Measurements from ENCODE around the gene TIMP2.
"Not testable (repeated sequence)": the region's sequence is repeated elsewhere in the genome, so short reads cannot be mapped to it uniquely, and the experiment has no call there.

The TIMP2 gene

DNA sequence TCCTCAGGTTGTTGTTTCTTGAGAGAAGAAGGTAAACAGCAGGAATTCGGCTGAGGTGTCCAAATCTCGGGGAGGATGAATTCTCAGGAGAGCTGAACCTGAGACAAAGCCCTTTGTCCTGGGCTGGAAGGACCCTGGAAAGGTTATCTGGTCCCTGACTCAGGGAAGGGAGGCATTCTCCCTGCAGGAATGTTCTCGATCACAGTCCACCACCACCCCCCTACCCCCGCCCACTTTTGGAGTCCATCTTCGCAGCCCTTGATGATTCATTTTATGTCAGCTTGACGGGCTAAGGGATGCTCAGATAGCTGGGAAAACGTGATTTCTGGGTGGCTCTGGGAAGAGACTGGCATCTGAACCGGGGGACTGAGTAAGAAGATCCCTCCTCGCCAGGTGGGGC lies 20.8 kb downstream of the TIMP2 start:
- H3K4me3 ChIP-seq (ENCODE audit: low read depth, low read length), result no peak overlapping the region
- TF ChIP-seq, protein P1, sequence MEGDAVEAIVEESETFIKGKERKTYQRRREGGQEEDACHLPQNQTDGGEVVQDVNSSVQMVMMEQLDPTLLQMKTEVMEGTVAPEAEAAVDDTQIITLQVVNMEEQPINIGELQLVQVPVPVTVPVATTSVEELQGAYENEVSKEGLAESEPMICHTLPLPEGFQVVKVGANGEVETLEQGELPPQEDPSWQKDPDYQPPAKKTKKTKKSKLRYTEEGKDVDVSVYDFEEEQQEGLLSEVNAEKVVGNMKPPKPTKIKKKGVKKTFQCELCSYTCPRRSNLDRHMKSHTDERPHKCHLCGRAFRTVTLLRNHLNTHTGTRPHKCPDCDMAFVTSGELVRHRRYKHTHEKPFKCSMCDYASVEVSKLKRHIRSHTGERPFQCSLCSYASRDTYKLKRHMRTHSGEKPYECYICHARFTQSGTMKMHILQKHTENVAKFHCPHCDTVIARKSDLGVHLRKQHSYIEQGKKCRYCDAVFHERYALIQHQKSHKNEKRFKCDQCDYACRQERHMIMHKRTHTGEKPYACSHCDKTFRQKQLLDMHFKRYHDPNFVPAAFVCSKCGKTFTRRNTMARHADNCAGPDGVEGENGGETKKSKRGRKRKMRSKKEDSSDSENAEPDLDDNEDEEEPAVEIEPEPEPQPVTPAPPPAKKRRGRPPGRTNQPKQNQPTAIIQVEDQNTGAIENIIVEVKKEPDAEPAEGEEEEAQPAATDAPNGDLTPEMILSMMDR (IDR thresholded peaks at IDR 0.05; ENCODE audit: borderline replicate concordance, insufficient read depth, low read depth, low read length), result no peak

DNA sequence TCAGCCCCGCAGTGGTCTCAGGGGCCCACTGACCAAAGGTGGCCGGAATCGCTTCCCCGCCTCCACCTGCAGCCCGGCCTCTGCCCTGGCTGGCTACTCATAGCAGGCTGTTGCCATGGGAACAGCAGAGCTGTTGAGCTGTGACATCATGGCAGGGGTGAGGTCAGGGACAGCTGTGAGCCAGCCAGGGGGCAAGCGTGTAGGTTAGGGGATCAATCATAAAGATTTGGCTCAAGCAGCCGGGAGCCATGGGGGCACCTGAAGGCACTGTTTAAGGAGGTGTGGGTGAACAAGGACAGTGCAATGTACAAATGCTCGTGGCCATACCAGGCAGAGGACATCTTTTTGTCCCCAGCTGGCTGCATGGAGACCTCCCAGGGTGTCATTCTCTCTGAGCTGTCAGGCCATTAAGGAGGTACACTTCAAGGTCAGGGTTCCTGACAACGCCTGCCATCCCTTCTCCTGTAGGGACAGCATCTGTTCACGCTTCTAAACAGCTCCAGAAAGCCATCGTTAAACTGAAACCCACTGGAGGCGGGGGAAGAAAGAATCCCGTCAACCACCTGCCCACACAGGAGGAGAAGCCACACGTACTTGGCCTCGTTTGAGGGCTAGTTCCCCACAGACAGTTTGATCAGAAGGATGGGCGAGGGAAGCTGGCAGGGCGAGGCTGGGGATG lies 21.9 kb downstream of the TIMP2 start, which contains the start of gene CEP295NL:
CEP295NL (minus strand) TSS at position 101 of the 679 bp plus-strand sequence. CDS start 1,373 bp downstream, outside the sequence.
- H3K4me3 ChIP-seq (ENCODE audit: low read depth, low read length), result no peak within 1 kb of the TSS

DNA sequence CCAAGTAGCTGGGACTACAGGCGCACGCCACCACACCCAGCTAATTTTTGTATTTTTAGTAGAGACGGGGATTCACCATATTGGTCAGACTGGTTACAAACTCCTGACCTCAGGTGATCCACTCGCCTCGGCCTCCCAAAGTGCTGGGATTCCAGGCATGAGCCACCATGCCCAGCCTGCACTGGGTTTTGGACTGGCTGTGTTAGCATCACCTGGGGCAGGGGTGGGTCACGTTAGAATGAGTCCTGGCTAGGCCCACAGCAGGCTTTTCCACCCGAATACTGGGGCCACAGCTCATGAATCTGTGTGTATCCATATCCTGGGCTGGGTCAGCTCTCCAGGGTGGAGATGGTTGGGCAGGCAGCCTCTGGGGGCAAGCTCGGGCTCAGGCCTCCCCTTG lies 23.0 kb downstream of the TIMP2 start:
- H3K4me3 ChIP-seq (ENCODE audit: low read depth, low read length), result not testable (repeated sequence)

More for the DNA sequence above, 21.9 kb downstream of the TIMP2 start, which contains the start of gene CEP295NL:
- TF ChIP-seq, protein P1 (IDR thresholded peaks at IDR 0.05; ENCODE audit: borderline replicate concordance, insufficient read depth, low read depth, low read length), result no peak

DNA sequence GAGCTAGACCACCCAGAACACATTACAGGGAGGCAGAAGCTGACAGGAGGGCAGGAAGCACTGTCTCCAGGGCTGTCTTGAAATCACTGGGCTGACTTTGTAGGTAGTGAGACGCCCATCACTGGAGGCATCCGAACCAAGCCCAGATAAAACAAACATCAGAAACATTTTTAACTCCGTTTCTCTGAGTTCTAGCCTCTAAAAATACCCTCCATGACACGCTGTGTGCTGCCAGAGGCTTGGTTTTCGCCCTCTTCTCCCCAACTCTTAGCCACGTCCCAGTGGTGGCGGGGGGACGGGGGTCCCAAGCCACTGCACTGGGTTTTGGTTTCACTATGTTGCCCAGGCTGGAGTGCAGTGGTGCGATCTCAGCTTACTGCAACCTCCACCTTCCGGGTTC lies 23.4 kb downstream of the TIMP2 start:
- TF ChIP-seq, protein P1 (IDR thresholded peaks at IDR 0.05; ENCODE audit: borderline replicate concordance, insufficient read depth, low read depth, low read length), result no peak
- no peak overlapping the region for H3K4me3 ChIP-seq (ENCODE audit: low read depth, low read length)

DNA sequence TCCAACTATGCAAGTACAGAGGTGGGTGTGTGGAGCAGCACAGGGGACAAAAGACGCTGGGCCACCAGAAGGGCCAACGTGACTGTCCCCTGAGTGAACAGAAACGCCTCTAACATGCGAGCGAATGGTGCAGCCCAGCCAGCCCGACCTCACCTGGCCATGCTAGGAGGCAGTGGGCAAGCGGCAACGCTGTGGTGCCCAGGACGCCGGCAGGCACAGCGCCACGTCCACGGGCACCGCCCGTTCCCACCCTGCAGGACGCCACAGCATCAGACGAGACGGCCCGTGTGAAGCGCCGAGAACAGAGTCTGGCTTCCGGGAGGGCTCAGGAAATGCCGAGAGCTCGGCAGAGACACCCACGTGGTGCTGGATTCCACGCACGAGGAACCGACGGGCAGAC lies 24.4 kb downstream of the TIMP2 start:
- TF ChIP-seq, protein P1 (IDR thresholded peaks at IDR 0.05; ENCODE audit: borderline replicate concordance, insufficient read depth, low read depth, low read length), result no peak
- H3K4me3 ChIP-seq (ENCODE audit: low read depth, low read length), result no peak overlapping the region

DNA sequence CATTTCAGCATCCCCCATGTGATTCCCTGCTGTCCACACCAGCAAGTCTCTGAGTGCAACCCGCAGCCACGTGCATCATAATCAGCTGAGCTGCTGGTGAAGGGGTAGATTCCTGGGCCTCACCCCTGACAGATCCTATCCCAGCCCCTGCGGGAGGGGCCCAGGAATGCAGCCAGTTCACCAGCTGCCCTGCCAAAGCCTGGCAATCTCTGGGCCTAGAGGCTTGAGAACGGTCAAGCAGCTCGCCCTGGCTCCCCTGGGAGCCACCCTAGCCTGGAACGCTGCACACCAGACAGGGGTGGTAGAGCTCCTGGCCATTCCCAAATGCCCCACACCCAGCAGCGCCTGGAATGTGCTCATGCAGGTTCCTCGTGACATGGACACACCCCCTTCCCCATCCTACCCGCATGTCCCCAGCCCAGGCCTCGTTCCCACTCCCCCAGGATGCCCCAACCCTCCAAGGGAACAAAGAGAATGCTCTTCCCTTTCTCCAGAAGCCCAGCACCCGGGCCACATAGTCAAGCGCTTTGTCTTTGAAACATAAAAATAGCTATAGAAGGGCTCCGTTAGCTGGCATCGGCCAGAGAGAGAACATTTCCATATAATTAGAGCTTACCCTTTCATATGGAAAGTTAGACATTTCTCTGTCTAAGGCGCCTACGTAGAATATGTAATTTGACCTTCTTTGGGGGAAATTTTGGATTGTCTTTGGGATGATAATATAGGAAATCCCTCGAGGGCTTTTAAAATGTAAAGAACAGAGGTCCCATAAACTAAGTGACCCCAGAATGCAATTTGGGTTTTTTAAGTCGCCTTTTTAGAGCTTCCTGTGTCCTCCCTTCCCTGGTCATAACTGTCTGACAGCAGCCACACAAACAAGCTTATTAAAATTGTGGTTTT lies 25.6 kb downstream of the TIMP2 start:
- TF ChIP-seq, protein P1 (IDR thresholded peaks at IDR 0.05; ENCODE audit: borderline replicate concordance, insufficient read depth, low read depth, low read length), result no peak
- H3K4me3 ChIP-seq (ENCODE audit: low read depth, low read length), result no peak overlapping the region

DNA sequence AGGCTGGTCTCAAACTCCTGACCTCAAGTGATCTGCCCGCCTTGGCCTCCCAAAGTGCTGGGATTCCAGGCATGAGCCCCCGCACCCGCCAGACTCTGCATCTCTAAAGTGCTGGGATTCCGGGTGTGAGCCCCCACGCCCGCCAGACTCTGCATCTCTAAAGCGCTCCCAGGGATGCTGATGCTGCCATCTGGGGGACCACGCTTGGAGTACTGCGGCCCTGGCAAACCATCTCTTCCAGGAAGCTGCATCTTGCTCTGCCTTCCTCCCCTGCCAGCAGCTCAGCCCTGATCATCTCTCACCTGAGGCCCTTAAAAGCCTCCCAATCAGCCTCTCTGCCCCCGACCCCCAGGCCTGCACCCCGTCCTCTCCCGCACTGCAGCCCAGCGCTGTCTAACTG lies 26.2 kb downstream of the TIMP2 start:
- H3K4me3 ChIP-seq (ENCODE audit: low read depth, low read length), result no peak overlapping the region
- TF ChIP-seq, protein P1 (IDR thresholded peaks at IDR 0.05; ENCODE audit: borderline replicate concordance, insufficient read depth, low read depth, low read length), result no peak

Data from GM12875 (cell line).